ENCODE results near the gene CDC14B. TPM values are rescaled to one million over a fixed set of nuclear protein-coding genes. Genes with fewer than 3 reads are reported as not detected.

The CDC14B gene
- total RNA-seq, 2 donors from 2014 or later = 12.7 to 17.3 TPM

GRCh38 chr9:96609732-96610131, 9.9 kb downstream of the CDC14B start:
- Histone ChIP-seq H3K9ac (ENCODE audit: low read depth in 2 of 2, low read length in 2 of 2) (no peak overlapping the region), H3K4me3 (no peak overlapping the region), H3K36me3 (no peaks in the 10 kb centered on the region), H3K9me3 (no peaks in the 10 kb centered on the region), H3K27me3 (no peaks in the 10 kb centered on the region), H3K4me1 (no peaks in the 10 kb centered on the region), H3K27ac (no peak overlapping the region)
- intact Hi-C loops (cut with DNase I) = loop anchor here (10.0 kb wide), 1 partner anchor 45 kb away; no protein-coding TSS in a partner anchor
- no peak for DNase-seq
- TF ChIP-seq, protein P1, sequence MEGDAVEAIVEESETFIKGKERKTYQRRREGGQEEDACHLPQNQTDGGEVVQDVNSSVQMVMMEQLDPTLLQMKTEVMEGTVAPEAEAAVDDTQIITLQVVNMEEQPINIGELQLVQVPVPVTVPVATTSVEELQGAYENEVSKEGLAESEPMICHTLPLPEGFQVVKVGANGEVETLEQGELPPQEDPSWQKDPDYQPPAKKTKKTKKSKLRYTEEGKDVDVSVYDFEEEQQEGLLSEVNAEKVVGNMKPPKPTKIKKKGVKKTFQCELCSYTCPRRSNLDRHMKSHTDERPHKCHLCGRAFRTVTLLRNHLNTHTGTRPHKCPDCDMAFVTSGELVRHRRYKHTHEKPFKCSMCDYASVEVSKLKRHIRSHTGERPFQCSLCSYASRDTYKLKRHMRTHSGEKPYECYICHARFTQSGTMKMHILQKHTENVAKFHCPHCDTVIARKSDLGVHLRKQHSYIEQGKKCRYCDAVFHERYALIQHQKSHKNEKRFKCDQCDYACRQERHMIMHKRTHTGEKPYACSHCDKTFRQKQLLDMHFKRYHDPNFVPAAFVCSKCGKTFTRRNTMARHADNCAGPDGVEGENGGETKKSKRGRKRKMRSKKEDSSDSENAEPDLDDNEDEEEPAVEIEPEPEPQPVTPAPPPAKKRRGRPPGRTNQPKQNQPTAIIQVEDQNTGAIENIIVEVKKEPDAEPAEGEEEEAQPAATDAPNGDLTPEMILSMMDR (IDR thresholded peaks at IDR 0.05) = no peak

DNA sequence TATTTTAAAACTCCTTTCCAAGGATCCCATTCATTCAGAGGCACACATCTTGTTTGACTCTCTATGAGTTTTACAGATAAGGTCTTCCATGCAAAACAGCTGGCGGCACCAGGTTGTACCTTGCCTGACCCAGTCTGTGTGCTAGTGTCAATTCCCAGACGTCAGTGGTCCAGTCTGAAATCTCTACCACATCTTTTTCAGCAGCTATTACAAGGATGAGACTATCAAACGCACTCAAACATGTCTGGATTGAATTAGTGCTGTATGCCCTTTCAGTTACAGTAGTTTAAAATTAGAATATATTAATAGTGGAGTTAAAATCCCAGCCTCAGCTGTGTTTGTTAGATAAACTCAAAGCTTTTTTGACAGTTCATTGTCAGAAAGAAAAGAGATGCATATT, 11.7 kb downstream of the CDC14B start:
- H3K4me3 ChIP-seq = no peak overlapping the region
- no peak overlapping the region for H3K9ac ChIP-seq (ENCODE audit: low read depth in 2 of 2, low read length in 2 of 2)
- TF ChIP-seq, protein P1 (IDR thresholded peaks at IDR 0.05) = no peak
- no peaks in the 10 kb centered on the region for H3K9me3 ChIP-seq
- no peak overlapping the region for H3K27ac ChIP-seq
- no peaks in the 10 kb centered on the region for H3K36me3 ChIP-seq
- intact Hi-C loops (cut with DNase I) = no loop called here
- DNase-seq = no peak
- H3K4me1 ChIP-seq = no peaks in the 10 kb centered on the region
- no peaks in the 10 kb centered on the region for H3K27me3 ChIP-seq

- Histone ChIP-seq H3K27ac (no peak overlapping the region), H3K9me3 (no peaks in the 10 kb centered on the region), H3K4me1 (no peaks in the 10 kb centered on the region), H3K27me3 (no peaks in the 10 kb centered on the region), H3K4me3 (no peak overlapping the region), H3K36me3 (no peaks in the 10 kb centered on the region), H3K9ac (ENCODE audit: low read depth in 2 of 2, low read length in 2 of 2) (no peak overlapping the region)
- intact Hi-C loops (cut with DNase I) = no loop called here
- no peak for DNase-seq
- TF ChIP-seq, protein P1 (IDR thresholded peaks at IDR 0.05) = no peak
Observed at GRCh38 chr9:96605328-96605727, 14.3 kb downstream of the CDC14B start.

DNA sequence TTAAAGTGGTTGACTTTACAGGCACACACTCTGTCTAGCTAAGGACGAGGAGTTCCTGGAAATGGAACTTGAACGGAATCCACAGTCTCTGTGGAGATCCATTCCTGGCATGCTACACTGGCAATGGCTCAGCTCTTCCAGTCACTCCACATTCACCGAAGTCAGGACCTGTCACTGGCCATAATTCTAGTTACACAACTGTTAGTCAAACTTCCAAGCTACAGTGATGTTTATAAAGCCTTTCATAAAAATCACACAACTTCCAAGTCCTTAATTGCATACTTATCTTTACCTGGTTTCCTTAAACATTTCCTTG, 15.7 kb downstream of the CDC14B start:
- no peaks in the 10 kb centered on the region for H3K36me3 ChIP-seq
- no peak overlapping the region for H3K27ac ChIP-seq
- H3K9me3 ChIP-seq = no peaks in the 10 kb centered on the region
- TF ChIP-seq, protein P1 (IDR thresholded peaks at IDR 0.05) = no peak
- H3K4me1 ChIP-seq = no peaks in the 10 kb centered on the region
- H3K4me3 ChIP-seq = no peak overlapping the region
- no peak overlapping the region for H3K9ac ChIP-seq (ENCODE audit: low read depth in 2 of 2, low read length in 2 of 2)
- intact Hi-C loops (cut with DNase I) = no loop called here
- H3K27me3 ChIP-seq = no peaks in the 10 kb centered on the region
- DNase-seq = no peak

- Histone ChIP-seq H3K27me3 (no peaks in the 10 kb centered on the region), H3K36me3 (no peaks in the 10 kb centered on the region), H3K4me3 (no peak overlapping the region), H3K9me3 (no peaks in the 10 kb centered on the region), H3K4me1 (no peaks in the 10 kb centered on the region), H3K9ac (ENCODE audit: low read depth in 2 of 2, low read length in 2 of 2) (no peak overlapping the region), H3K27ac (no peak overlapping the region)
- intact Hi-C loops (cut with DNase I) = no loop called here
- TF ChIP-seq, protein P1 (IDR thresholded peaks at IDR 0.05) = no peak
- no peak for DNase-seq
Observed at GRCh38 chr9:96603305-96604003, 16.2 kb downstream of the CDC14B start.
